AG09319 (cell line): ENCODE measurements around the gene SH2B3.

ENCODE experiments used
- DNase-seq: peaks from one replicate; pipeline ENCODE4 v3.0.0-alpha.2; 2010; ENCODE audit warnings: low read depth; ENCODE audit errors: extremely low read depth
- CTCF ChIP-seq: IDR thresholded peaks from 2 replicates; pipeline ENCODE4 v1.5.1; 2011; ENCODE audit warnings: low read depth, mild to moderate bottlenecking, inconsistent platforms, low read length, moderate library complexity

Gene SH2B3

GRCh38 chr12:111462210-111462769 lies 56.6 kb downstream of the SH2B3 start:
- DNase-seq, result peak; percentile 80

GRCh38 chr12:111467092-111467856 lies 61.6 kb downstream of the SH2B3 start:
- TF ChIP-seq CTCF, result no peak
- DNase-seq, result no peak

More at GRCh38 chr12:111462210-111462769, 56.6 kb downstream of the SH2B3 start:
- no peak for TF ChIP-seq CTCF

- peak; percentile 82 for DNase-seq
- TF ChIP-seq CTCF, result no peak
Measured at GRCh38 chr12:111467857-111468241, 62.1 kb downstream of the SH2B3 start.

DNA sequence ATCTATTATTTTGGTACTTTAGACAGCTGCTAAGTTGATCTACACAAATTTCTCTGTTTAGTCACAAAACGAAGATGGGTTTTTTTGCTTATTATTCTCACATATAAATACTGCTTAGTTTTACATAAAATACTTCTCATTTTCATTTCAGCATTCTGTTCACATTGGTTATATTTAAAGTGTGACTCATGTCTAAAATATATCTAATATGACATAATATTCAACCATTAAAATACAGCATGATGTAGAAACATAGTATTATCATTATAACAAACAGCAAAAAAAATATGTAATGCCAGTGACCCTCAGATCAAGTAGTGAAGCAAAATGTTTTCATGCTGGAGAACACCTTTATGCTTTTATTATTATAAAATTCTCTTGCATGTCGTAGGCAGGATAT lies 63.7 kb downstream of the SH2B3 start:
- no peak for TF ChIP-seq CTCF
- DNase-seq, result no peak

GRCh38 chr12:111471236-111471635 lies 65.5 kb downstream of the SH2B3 start:
- no peak for DNase-seq
- no peak for TF ChIP-seq CTCF

DNA sequence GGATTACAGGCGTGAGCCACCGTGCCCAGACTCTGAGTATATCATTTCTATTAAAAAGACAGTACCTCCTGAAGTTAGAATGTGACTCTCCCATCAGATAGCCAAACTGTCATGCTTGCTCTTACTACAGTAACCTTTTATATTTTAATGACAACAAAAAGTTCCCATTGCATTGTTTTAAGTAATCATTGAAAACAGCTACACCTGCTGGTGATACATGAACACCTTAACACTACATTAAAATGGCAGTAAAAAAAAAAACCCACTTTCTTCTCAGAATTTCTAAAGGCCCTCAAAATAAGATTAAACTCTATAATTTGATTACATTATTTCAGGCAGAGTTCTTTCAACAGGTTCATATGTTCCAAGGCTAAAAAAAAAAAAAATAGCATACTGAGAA lies 76.7 kb downstream of the SH2B3 start:
- no peak for DNase-seq

More for the DNA sequence above, 76.7 kb downstream of the SH2B3 start:
- TF ChIP-seq CTCF, result peak; percentile 13
